HG02763 (cell line): Measurements from ENCODE around the gene CAVIN1.
"Not testable (repeated sequence)": the region's sequence is repeated elsewhere in the genome, so short reads cannot be mapped to it uniquely, and the experiment has no call there.

Source experiments
- ATAC-seq: cut with Tn5 transposase; IDR thresholded peaks from one replicate; pipeline ENCODE4 v1.9.1; 2021; ENCODE audit warnings: mild to moderate bottlenecking, moderate library complexity; ENCODE audit not compliant: unreplicated experiment

Gene CAVIN1

DNA sequence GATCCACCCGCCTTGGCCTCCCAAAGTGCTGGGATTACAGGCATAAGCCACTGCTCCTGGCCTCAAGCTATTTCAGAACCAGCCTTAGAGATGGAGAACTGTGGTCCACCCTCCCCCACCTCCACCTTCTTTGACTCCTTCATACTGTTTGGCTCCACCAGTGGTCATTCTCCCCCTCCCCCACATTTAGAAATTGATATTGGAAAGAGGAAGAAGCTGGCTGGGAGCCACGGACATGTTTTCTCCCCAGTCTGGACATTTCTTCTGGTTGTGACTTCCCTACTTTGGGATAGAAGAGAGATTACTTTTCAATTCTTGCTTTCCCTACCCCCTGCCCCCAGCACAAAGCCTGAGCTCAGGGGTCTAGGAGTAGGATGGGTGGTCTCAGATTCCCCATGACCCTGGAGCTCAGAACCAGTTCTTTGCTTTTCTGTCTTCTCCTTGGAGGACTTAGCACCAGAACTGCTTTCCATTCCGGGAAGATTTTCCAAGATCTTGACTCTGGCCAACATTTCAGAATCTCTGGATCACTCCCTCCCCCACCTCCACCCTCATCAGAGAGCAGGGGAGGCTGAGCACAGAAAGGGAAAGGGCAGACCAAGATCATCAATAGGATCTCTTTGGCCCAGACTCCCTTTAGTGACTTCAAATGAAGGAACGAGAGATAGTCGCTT is 16.3 kb downstream of the CAVIN1 start:
- ATAC-seq: no peak

DNA sequence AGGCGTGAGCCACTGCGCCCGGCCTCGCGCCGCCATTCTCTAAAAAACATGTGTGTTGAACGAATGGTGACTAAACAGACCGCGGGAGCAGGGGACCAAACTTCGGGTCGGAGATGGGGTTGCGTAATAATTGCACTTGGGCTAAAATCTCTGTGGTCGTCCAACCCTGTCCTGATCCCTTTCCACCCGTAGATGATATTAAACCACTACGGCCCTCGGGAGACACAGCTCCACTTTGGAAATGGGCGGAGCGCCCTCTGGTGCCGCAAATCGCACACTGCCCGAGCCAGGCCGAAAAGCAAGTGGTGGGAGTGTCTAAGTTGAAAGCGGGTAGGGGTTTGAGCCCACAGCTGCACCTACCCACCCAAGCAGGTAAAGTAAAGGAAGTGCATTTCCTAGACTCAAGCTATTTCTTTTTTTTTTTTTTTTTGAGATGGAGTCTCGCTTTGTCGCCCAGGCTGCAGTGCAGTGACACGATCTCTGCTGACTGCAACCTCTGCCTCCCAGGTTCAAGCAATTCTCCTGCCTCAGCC is 17.0 kb downstream of the CAVIN1 start:
- ATAC-seq: no peak

- ATAC-seq: no peak
Measured at GRCh38 chr17:42405076-42405475, 18.0 kb downstream of the CAVIN1 start.

DNA sequence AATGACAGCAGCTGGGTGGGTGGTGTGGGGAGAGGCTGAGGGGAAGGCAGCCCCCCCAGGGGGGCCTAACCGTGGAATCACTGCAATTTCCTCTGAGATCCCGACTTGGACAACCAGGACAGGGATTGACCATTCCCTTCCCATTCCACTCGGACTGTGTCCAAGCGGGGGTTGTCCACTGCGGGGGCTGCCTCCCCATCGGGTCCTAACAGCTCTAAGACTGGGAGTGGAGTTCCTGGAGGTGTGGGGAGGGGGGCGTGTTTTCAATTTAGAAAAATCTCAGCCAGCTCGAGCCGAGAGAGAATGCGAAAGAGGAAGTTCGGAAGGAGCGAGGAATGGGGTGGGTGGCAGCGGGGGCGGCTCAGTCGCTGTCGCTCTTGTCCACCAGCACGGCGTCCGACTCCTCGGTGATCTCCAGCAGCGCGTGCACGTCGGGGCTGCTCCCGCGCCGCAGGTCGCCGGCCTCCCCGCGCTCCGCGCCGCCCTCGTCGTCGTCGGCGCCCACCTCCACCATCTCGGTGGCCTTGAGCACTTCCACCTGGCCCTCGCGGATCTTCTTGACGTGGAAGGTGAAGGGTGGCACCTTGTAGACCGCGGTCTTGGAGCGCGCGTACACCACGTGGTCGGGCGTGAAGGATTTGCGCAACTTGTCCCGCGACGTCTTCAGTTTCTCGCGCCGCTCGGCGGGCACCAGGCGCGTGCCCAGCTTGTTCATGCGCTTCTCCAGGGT is 18.6 kb downstream of the CAVIN1 start:
- ATAC-seq: no peak

GRCh38 chr17:42403150-42403549 is 19.9 kb downstream of the CAVIN1 start:
- ATAC-seq: no peak

DNA sequence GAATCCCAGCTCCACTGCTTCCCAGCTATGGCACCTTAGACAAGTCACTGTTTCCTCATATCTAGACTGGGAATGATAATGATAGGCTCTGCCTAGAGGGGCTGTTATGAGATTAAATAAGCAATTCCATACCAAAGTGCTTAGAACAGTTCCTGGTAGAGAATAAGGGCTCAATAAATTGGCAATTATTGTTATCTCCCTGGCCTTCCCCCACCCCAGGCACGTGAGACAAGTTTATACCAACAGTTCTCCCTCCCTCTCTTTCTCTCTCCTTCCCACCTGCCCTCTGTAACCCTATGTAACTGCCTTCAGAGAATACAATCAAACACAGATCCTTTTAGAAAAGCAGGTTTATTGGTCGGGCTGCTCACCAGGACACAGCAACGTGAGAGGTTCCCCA is 20.9 kb downstream of the CAVIN1 start:
- ATAC-seq: no peak

GRCh38 chr17:42400844-42401375 is 22.1 kb downstream of the CAVIN1 start:
- ATAC-seq: not testable (repeated sequence)

- no peak for ATAC-seq
Measured at GRCh38 chr17:42399948-42400843, 22.9 kb downstream of the CAVIN1 start.

- ATAC-seq: no peak
Measured at GRCh38 chr17:42399121-42399520, 23.9 kb downstream of the CAVIN1 start.

GRCh38 chr17:42395601-42396000 is 27.5 kb downstream of the CAVIN1 start:
- not testable (repeated sequence) for ATAC-seq

DNA sequence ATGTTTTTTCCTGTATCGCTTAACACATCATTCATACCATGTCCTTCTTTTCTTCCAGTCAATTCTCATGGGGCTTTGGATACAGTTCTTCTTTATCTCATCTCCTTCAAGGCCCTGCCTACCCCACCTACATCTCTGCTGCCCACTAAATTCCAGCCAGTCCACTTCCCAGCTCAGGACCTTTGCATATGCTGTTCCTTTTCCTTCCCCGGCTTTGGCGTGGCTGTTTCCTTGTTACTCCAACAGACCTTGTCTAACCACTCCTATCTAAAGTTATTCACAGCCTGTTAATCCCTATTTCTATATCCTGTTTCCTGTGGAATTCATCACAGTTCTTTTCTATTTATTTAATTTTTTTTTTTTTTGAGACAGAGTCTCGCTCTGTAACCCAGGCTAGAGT is 28.2 kb downstream of the CAVIN1 start:
- no peak for ATAC-seq

GRCh38 chr17:42392692-42393415 is 30.2 kb downstream of the CAVIN1 start:
- no peak for ATAC-seq

GRCh38 chr17:42391439-42391838 is 31.6 kb downstream of the CAVIN1 start:
- ATAC-seq: not testable (repeated sequence)

DNA sequence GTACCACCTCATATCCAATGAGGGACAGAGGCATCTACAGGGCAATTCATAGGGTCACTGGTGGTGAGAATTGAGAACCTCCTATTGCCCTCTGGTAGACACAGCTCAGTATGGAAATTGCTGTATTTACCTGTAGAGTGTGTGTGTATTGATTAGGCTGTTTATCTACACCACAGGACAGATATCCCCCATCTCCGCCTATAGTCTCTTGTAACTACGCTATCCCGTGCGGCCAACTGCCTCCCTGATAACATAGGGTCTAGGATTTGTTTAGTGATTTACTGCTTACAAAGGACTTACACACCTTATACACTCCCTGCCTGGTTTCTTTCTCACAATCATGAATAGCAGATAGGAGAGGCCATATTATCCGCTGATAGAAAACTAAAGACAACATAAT is 33.2 kb downstream of the CAVIN1 start:
- no peak for ATAC-seq

GRCh38 chr17:42389135-42389417 is 34.0 kb downstream of the CAVIN1 start:
- peak; percentile 19 for ATAC-seq

- ATAC-seq: peak; percentile 88
Measured at GRCh38 chr17:42388381-42389134, 34.5 kb downstream of the CAVIN1 start, which contains the start of gene STAT3. Gene STAT3 (minus strand): TSS chr17:42388442. CDS start chr17:42348516, 39,926 bp downstream.

DNA sequence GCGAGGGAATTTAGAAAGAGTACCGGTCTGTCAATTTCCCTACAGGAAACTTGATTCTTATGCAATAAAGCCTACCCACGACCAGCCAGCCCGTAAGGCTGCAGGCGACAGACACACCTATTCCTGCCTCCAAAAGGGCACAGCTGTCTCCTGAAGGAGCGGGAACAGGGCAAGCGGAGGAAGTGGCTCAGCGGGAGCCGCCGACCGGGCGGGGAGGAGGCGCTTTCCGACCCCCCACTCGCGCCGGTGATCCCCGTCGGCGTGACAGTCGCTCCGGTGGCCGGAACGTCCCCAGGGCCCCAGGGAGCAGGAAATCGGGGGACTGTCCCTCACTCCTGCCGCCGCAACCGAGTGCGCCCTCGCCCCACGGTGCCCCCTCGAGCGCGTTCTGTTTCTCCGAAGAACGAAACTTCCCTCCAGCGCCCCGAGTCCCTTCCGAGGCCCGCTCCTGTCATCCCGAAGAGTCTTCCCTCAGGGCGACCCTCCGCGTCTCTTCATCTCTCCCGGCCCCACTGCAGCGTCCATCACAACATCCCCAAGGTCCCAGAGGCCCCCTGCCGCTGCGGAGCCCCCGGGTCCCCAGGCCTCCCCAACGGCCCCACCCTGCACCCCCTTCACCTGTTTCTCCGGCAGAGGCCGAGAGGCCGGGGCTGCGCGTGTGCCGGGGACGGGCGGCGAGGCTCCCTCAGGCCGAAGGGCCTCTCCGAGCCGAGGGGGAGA is 35.2 kb downstream of the CAVIN1 start:
- no peak for ATAC-seq

GRCh38 chr17:42386777-42387657 is 36.0 kb downstream of the CAVIN1 start:
- no peak for ATAC-seq
